Measurements from ENCODE around the gene MTOR.

Gene MTOR

DNA sequence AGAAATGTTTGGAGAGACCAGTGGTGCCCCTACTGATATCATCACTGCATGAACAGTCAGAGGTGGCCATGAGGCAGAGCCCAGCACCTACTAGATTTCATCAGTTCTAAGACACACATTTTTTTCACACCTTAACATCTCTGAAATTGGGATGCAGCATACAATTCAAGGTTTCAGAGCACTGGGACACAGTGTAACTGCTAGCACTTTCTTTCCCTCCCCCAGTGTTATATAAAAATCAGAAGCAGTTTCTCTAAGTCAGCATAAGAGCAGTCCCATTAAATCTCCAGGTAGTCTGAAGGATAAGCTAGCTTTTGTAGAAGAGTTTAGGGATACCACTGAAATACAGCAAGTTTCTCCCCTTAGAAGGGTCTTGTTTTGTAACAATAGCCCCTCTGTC is 83.2 kb downstream of the MTOR start:
- Mint-ChIP-seq H3K9me3 (no peaks in the 10 kb centered on the region), H3K4me1 (peaks cover 38% of the 10 kb centered on the region), H3K27me3 (ENCODE audit: low read depth, poor library complexity) (peaks cover 7% of the 10 kb centered on the region), H3K27ac (no peak overlapping the region), H3K36me3 (ENCODE audit: low read depth) (peaks cover 37% of the 10 kb centered on the region), H3K4me3 (no peak overlapping the region)
- DNase-seq, result no peak
- TF ChIP-seq, protein P1, sequence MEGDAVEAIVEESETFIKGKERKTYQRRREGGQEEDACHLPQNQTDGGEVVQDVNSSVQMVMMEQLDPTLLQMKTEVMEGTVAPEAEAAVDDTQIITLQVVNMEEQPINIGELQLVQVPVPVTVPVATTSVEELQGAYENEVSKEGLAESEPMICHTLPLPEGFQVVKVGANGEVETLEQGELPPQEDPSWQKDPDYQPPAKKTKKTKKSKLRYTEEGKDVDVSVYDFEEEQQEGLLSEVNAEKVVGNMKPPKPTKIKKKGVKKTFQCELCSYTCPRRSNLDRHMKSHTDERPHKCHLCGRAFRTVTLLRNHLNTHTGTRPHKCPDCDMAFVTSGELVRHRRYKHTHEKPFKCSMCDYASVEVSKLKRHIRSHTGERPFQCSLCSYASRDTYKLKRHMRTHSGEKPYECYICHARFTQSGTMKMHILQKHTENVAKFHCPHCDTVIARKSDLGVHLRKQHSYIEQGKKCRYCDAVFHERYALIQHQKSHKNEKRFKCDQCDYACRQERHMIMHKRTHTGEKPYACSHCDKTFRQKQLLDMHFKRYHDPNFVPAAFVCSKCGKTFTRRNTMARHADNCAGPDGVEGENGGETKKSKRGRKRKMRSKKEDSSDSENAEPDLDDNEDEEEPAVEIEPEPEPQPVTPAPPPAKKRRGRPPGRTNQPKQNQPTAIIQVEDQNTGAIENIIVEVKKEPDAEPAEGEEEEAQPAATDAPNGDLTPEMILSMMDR (IDR thresholded peaks at IDR 0.05), result no peak

DNA sequence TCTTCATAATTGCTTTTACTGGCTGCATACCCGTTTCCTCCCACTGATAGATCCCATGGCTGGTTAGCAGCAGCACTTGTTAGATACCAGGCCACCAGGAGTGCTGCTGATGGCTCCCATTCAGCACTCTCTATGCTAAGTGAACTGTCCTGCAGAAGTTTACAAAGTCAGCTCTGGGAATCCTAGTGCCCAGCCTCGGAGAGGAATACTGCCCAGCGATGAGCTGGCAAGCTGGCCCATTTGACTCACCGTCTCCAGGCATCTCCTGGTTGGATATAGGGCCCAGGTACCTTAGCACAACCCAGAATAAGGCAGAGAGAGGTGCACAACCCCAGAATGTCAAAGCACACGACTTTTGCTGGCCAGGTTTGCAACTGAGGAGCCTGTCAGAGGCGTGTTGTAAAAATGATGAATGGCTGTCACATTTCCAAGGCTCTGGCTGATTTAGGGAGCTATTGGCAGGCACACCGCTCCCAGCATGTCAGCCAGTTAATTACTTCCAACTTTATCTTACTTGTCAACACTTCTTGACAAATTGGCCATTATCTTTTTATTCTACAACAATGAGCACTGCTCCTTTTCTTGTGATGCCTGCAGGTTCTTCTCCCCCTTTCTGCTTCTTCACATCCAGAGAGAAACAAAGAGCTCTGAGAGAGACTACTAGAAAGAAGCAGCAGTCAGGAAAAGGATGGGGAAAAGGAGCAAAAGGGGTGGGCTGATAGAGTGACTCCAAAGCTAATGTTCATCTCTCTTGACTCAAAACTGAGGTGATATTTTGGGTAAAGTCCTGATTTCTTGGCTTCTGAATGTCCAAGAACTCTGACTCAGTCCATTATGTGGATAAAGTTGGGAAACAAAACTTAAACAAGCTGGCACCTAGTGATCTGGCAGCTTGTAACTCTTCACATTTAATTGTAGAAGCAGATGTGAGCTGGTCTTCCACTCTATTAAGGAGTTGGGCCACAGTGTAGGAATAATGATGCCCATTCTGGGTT is 84.0 kb downstream of the MTOR start:
- TF ChIP-seq, protein P1 (IDR thresholded peaks at IDR 0.05), result no peak
- peak; percentile 37 for DNase-seq
- Mint-ChIP-seq H3K27me3 (ENCODE audit: low read depth, poor library complexity) (peaks cover 8% of the 10 kb centered on the region), H3K4me3 (no peak overlapping the region), H3K27ac (peak overlapping the region; percentile 12), H3K36me3 (ENCODE audit: low read depth) (peaks cover 34% of the 10 kb centered on the region), H3K4me1 (peaks cover 38% of the 10 kb centered on the region), H3K9me3 (no peaks in the 10 kb centered on the region)

DNA sequence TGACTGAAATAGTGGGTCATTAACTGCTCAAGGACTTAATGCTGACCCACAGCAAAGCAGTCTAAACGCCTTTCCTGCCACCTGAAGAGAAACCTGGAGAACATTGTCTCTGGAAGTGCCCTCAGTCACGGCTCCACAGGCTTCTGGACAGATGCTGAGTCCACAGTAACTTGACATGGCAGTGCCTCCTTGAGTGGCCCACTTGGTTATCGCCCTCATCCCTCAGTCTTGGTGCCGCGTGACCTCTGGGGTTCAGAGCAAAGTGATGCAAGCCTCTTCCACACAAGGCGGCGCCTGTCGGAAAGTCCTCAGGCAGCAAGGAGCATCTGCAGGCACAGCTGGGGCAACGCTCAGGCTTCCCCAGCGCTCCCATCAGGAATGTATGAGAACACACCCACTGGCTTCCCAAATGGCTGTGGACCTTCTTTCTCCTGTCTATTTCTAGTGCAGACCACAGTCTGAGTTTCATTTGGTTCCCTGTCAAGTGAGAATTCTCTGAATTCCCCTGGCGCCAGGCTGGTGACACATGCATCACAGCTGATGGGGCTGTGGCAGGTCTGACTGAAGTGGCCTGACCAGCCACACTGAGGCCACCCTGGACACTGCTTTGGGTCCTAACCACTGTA is 86.2 kb downstream of the MTOR start:
- TF ChIP-seq, protein P1 (IDR thresholded peaks at IDR 0.05), result no peak
- Mint-ChIP-seq H3K27ac (peak overlapping the region; percentile 36), H3K4me3 (no peak overlapping the region), H3K4me1 (peaks cover 38% of the 10 kb centered on the region), H3K27me3 (ENCODE audit: low read depth, poor library complexity) (peaks cover 11% of the 10 kb centered on the region), H3K9me3 (no peaks in the 10 kb centered on the region), H3K36me3 (ENCODE audit: low read depth) (peaks cover 23% of the 10 kb centered on the region)
- DNase-seq, result no peak

DNA sequence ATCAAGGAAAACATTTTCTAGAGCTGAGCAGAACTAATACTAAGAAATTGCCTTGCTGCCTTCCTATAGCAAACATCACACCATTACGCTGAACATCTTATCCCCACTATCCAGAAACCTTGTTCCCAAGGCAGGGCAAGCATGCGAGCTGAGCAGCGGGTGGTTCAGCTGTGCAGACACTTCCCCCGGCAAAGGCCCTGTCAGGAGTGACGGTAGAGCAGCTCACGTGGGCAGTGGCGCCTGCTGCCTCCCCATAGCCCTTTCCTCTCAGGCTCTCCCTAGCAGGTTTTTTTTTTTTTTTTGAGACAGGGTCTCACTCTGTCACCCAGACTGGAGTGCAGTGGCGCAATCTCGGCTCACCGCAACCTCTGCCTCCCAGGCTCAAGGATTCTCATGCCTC is 86.9 kb downstream of the MTOR start:
- TF ChIP-seq, protein P1 (IDR thresholded peaks at IDR 0.05), result no peak
- H3K36me3 Mint-ChIP-seq (ENCODE audit: low read depth), result peaks cover 16% of the 10 kb centered on the region
- DNase-seq, result no peak
- no peak overlapping the region for H3K4me3 Mint-ChIP-seq
- H3K4me1 Mint-ChIP-seq, result peaks cover 37% of the 10 kb centered on the region
- H3K9me3 Mint-ChIP-seq, result no peaks in the 10 kb centered on the region
- peaks cover 11% of the 10 kb centered on the region for H3K27me3 Mint-ChIP-seq (ENCODE audit: low read depth, poor library complexity)
- peak overlapping the region; percentile 36 for H3K27ac Mint-ChIP-seq

DNA sequence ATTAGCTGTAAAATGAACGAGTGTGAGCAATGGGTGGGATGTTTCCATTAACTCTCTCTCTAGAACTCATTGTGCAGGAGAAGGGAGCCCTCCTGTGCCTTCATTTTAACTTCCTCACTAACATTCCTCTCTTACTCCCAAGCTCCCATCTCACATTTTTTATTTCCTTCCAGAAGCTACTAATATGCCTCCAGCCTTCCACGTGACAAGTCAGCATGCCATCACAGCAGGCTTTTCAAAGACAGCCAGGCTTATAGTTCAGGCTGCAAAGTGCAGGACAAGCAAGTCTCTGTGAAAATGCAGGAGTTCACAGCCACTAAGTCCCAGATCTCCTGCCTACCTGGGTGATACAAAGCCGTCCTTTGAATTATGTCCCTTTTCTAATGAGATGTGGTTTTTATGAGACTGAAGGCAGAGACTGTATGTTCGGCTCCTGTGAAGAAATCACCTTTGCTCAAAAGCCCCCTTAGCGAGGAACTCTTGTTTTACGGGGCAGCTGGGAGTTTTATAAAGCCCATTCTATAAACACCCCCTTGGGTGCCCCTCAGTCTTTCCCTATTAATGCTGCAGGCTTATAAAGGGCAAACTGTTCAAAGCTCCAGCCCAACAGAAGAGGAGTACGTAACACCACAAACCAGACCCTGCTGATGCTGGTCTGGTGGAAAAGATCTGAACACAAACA is 87.9 kb downstream of the MTOR start:
- Mint-ChIP-seq H3K9me3 (no peaks in the 10 kb centered on the region), H3K4me3 (no peak overlapping the region), H3K27ac (peak overlapping the region; percentile 57), H3K36me3 (ENCODE audit: low read depth) (peaks cover 11% of the 10 kb centered on the region), H3K4me1 (peaks cover 28% of the 10 kb centered on the region), H3K27me3 (ENCODE audit: low read depth, poor library complexity) (peaks cover 11% of the 10 kb centered on the region)
- DNase-seq, result no peak
- TF ChIP-seq, protein P1 (IDR thresholded peaks at IDR 0.05), result no peak
